SU-DHL-6 (cell line): Measurements from ENCODE around the gene PIN1.

Experiments
- H2AFZ ChIP-seq: fragments of 200-600 bp; sonication (generic); 2 replicates; pipeline ENCODE4 v1.6.1; 2014; ENCODE audit warnings: low read depth, mild to moderate bottlenecking, moderate library complexity, mixed read lengths, antibody characterized with exemption, low read length; ENCODE audit not compliant: severe bottlenecking
- H3F3A ChIP-seq: fragments of 200-600 bp; shearing (Covaris generic); 2 replicates; pipeline ENCODE4 v1.6.0; 2016; ENCODE audit warnings: antibody characterized with exemption, mild to moderate bottlenecking; ENCODE audit not compliant: insufficient read depth
- H3K27ac ChIP-seq: fragments of 200-600 bp; sonication (generic); 2 replicates; pipeline ENCODE4 v1.5.1; 2016; ENCODE audit warnings: low read depth, mild to moderate bottlenecking, low read length, moderate library complexity, mixed read lengths
- H3K27me3 ChIP-seq: fragments of 200-600 bp; sonication (generic), shearing (Covaris generic); 2 replicates; pipeline ENCODE4 v1.6.0; 2014; ENCODE audit warnings: mild to moderate bottlenecking, low read length
- H3K36me3 ChIP-seq: fragments of 200-600 bp; sonication (generic); 2 replicates; pipeline ENCODE4 v1.6.1; 2014; ENCODE audit warnings: mild to moderate bottlenecking, low read length, mixed read lengths
- H3K4me2 ChIP-seq: fragments of 300-600, 200-600 bp; shearing (Covaris generic), sonication (generic); 2 replicates; pipeline ENCODE4 v1.6.0; 2014; ENCODE audit warnings: low read length, low read depth, mild to moderate bottlenecking; ENCODE audit not compliant: poor library complexity, severe bottlenecking
- H3K4me3 ChIP-seq: fragments of 200-600 bp; sonication (generic); 2 replicates; pipeline ENCODE4 v1.5.1; 2014; ENCODE audit warnings: antibody characterized with exemption, low read length, mild to moderate bottlenecking, mixed read lengths; ENCODE audit not compliant: insufficient read depth, poor library complexity, severe bottlenecking
- H3K79me2 ChIP-seq: fragments of 200-600 bp; sonication (generic); 2 replicates; pipeline ENCODE4 v1.6.1; 2014; ENCODE audit warnings: mild to moderate bottlenecking, low read length, moderate library complexity; ENCODE audit not compliant: insufficient read depth
- H3K9ac ChIP-seq: fragments of 200-600 bp; sonication (generic); 2 replicates; pipeline ENCODE4 v1.7.0; 2014; ENCODE audit warnings: mild to moderate bottlenecking, low read length
- H3K9me2 ChIP-seq: fragments of 200-600 bp; sonication (generic); replicated peaks from 2 replicates; pipeline ENCODE4 v1.6.1; 2014; ENCODE audit warnings: low read length; ENCODE audit not compliant: insufficient read depth
- H3K9me3 ChIP-seq: fragments of 200-600 bp; sonication (generic); 2 replicates; pipeline ENCODE4 v1.6.1; 2014; ENCODE audit warnings: low read length, mixed read lengths; ENCODE audit not compliant: insufficient read depth
- H4K20me1 ChIP-seq: fragments of 200-600 bp; sonication (generic); 2 replicates; pipeline ENCODE4 v1.6.1; 2014; ENCODE audit warnings: low read depth, mild to moderate bottlenecking, antibody characterized with exemption, low read length, moderate library complexity, mixed read lengths
- CTCF ChIP-seq: fragments of 200-600 bp; sonication (generic); IDR thresholded peaks from one replicate; pipeline ENCODE4 v1.5.1; 2017; ENCODE audit warnings: antibody characterized with exemption, mild to moderate bottlenecking, low read length, moderate library complexity; ENCODE audit not compliant: insufficient read depth, poor library complexity, severe bottlenecking
- EZH2phosphoT487 ChIP-seq: fragments of 200-600 bp; sonication (generic), shearing (Covaris generic); conservative IDR thresholded peaks from 2 replicates; pipeline ENCODE4 v1.6.1; 2018; ENCODE audit warnings: mild to moderate bottlenecking, antibody characterized with exemption, low read length, moderate library complexity, mixed read lengths

The PIN1 gene

GRCh38 chr19:9883231-9883758 lies 48.2 kb downstream of the PIN1 start:
- TF ChIP-seq CTCF (no peak), EZH2phosphoT487 (no peak)
- no peaks in the 10 kb centered on the region for H3K9me2 ChIP-seq
- no peaks in the 10 kb centered on the region for H4K20me1 ChIP-seq
- no peaks in the 10 kb centered on the region for H3K9me3 ChIP-seq
- no peak overlapping the region for H3K27ac ChIP-seq
- H3K79me2 ChIP-seq: no peaks in the 10 kb centered on the region
- H3K36me3 ChIP-seq: no peaks in the 10 kb centered on the region
- H3K4me2 ChIP-seq: no peak overlapping the region
- no peak overlapping the region for H3K9ac ChIP-seq
- no peak overlapping the region for H2AFZ ChIP-seq
- no peaks in the 10 kb centered on the region for H3K27me3 ChIP-seq
- no peak overlapping the region for H3K4me3 ChIP-seq
- no peaks in the 10 kb centered on the region for H3F3A ChIP-seq

- H3K4me3 ChIP-seq: no peak overlapping the region
- H3K9me3 ChIP-seq: no peaks in the 10 kb centered on the region
- H3K4me2 ChIP-seq: no peak overlapping the region
- no peak for TF ChIP-seq EZH2phosphoT487
- TF ChIP-seq CTCF: no peak
- no peak overlapping the region for H2AFZ ChIP-seq
- no peaks in the 10 kb centered on the region for H4K20me1 ChIP-seq
- no peaks in the 10 kb centered on the region for H3K9me2 ChIP-seq
- H3K27ac ChIP-seq: no peak overlapping the region
- no peaks in the 10 kb centered on the region for H3K79me2 ChIP-seq
- no peaks in the 10 kb centered on the region for H3K36me3 ChIP-seq
- no peaks in the 10 kb centered on the region for H3K27me3 ChIP-seq
- no peaks in the 10 kb centered on the region for H3F3A ChIP-seq
- H3K9ac ChIP-seq: no peak overlapping the region
These were observed 48.6 kb downstream of the PIN1 start for GRCh38 chr19:9883764-9884163.

GRCh38 chr19:9885077-9885552 lies 50.0 kb downstream of the PIN1 start:
- no peak for TF ChIP-seq CTCF
- no peak for TF ChIP-seq EZH2phosphoT487

More at GRCh38 chr19:9885077-9885552, 50.0 kb downstream of the PIN1 start:
- Histone ChIP-seq H3K9me3 (no peaks in the 10 kb centered on the region), H4K20me1 (no peaks in the 10 kb centered on the region), H3K4me3 (no peak overlapping the region), H2AFZ (no peak overlapping the region), H3K27me3 (no peaks in the 10 kb centered on the region), H3K36me3 (no peaks in the 10 kb centered on the region), H3K27ac (no peak overlapping the region), H3K9ac (no peak overlapping the region), H3K9me2 (no peaks in the 10 kb centered on the region), H3K4me2 (no peak overlapping the region), H3K79me2 (no peaks in the 10 kb centered on the region), H3F3A (no peaks in the 10 kb centered on the region)
